Measurements from ENCODE around the gene LBHD1. TPM values are rescaled to one million over a fixed set of nuclear protein-coding genes. Genes with fewer than 3 reads are reported as not detected.

The LBHD1 gene
- total RNA-seq, 2 experiments from 2014 or later, result 9.3 to 22.3 TPM

DNA sequence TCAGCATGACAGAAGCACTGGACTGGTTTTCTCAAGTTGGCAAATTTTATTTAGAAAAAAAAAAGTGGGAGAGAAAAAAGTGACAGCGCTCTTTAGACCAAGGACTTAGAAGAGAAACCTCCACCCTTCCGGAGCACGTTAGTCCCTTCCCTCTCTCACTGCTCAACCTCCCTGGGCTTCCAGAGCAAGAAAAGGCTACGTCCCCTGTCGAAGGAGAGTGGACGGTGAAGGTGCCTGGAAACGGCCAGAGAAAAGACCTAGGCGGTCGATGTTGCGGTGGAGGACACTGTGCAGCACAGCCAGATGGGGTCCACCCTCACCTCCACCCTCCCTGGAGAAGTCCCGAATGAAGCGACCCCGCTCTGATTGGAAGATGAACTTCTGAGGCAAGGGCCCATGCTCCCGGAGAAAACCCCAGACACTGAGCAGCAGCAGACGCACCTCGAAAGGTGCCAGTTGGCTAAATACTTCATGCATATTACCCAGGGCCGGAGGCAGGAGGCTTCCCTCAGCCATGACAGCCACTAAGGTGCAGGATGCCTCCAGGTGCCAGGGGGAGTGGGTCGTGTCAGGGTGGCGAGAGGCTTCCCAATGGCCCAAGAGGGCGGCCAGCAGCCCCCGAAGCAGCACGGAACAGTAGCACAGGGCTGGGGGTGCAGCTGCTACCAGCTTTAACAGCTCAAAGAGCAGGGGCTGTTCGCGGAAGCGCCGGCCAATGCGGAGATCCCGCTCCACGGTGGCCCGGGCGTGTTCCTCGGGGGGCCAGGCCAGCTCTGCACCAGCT lies 25.1 kb downstream of the LBHD1 start:
- H3K36me3 ChIP-seq (ENCODE audit: insufficient read depth, low read length), result peaks cover 55% of the 10 kb centered on the region
- no peaks in the 10 kb centered on the region for H3K9me3 ChIP-seq (ENCODE audit: low read length)
- no TSS peak for BruUV-seq (replicated peaks)
- H3K4me1 ChIP-seq (ENCODE audit: insufficient read depth, low read length, poor library complexity, severe bottlenecking), result peaks cover 29% of the 10 kb centered on the region
- peak overlapping the region; percentile 25 for H3K4me3 ChIP-seq (ENCODE audit: low read depth, low read length, poor library complexity, severe bottlenecking)
- peak overlapping the region; percentile 44 for H3K4me2 ChIP-seq (ENCODE audit: low read length)
- POLR2A ChIA-PET, result interaction anchor here (0.6 to 1.7 kb wide), 6 partner anchors 10 to 57 kb away, joined by 4 to 20 read pairs (median 8); partner anchors contain the start of genes C11orf98 and CSKMT
- CTCF ChIA-PET (ENCODE audit: unreplicated experiment), result interaction anchor here (0.6 to 0.9 kb wide), 3 partner anchors 55 to 1538 kb away, joined by 3 to 10 read pairs (median 7); no protein-coding TSS in a partner anchor
- no peak overlapping the region for H2AFZ ChIP-seq (ENCODE audit: low read length)
- no peak overlapping the region for H3K27ac ChIP-seq (ENCODE audit: low read depth, low read length, poor library complexity, severe bottlenecking)
- DNase-seq (ENCODE audit: low spot score), result no peak
- intact Hi-C loops (cut with micrococcal nuclease; ENCODE audit: unreplicated experiment), result loop anchor here (1.0 kb wide), 2 partner anchors 114 to 194 kb away; partner anchors contain the start of gene POLR2G
- TF ChIP-seq, protein P1, sequence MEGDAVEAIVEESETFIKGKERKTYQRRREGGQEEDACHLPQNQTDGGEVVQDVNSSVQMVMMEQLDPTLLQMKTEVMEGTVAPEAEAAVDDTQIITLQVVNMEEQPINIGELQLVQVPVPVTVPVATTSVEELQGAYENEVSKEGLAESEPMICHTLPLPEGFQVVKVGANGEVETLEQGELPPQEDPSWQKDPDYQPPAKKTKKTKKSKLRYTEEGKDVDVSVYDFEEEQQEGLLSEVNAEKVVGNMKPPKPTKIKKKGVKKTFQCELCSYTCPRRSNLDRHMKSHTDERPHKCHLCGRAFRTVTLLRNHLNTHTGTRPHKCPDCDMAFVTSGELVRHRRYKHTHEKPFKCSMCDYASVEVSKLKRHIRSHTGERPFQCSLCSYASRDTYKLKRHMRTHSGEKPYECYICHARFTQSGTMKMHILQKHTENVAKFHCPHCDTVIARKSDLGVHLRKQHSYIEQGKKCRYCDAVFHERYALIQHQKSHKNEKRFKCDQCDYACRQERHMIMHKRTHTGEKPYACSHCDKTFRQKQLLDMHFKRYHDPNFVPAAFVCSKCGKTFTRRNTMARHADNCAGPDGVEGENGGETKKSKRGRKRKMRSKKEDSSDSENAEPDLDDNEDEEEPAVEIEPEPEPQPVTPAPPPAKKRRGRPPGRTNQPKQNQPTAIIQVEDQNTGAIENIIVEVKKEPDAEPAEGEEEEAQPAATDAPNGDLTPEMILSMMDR (conservative IDR thresholded peaks at IDR 0.05; ENCODE audit: low read length), result no peak
- TF ChIP-seq EZH2phosphoT487 (IDR thresholded peaks at IDR 0.05; ENCODE audit: borderline replicate concordance, low read depth, low read length), result no peak
- H3K79me2 ChIP-seq (ENCODE audit: insufficient read depth, low read depth, low read length), result peaks cover 54% of the 10 kb centered on the region
- H4K20me1 ChIP-seq (ENCODE audit: insufficient read depth, low read length), result no peaks in the 10 kb centered on the region
- H3K9me2 ChIP-seq (ENCODE audit: insufficient read depth, low read length), result no peaks in the 10 kb centered on the region

DNA sequence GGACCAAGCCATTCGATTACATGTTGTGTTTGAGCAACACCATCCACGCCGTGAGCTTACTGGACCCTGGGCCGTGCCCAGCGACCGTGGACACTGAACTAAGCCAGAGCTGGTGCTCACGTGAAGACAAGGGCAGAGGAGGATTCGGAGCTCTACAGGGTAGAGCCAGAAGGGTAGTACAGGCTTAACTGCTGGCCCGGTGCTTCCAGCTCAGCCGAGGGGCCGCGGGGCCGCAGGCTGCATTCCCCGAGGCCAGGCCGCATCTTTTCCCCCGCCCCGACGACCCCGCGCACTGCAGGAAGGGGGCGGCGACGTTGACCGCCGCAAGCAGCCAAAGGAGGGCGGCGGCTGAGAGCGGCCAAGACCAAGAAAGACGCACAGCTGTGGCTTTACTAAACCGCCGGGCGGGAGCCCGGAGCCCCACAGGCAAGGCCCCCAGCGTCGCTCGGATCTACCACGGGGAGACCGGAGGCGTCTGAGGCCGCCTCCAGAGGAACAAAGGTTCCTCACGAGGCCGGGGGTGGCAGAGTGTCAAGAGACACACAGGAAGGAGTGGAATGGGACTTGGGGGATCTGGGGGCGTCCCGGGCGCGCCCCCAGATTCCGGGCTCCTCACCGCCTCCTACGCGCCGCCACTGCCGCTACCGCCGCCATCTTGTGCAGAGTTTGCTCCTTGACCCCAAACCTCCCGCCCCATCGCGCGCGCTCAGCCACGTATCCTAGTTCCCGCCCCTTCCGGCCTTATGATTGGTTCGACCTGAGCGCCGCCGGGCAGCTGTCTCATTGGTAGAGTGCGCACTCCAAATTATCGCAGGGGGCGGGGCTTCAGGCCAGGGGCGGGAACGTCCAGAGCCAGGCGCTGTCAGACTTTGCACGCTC lies 25.9 kb downstream of the LBHD1 start, which contains the start of gene GANAB:
GANAB (minus strand) TSS at position 668 of the 879 bp plus-strand sequence; CDS start at position 654, 14 bp downstream.
- Histone ChIP-seq H3K79me2 (ENCODE audit: insufficient read depth, low read depth, low read length) (peaks cover 54% of the 10 kb centered on the region), H3K4me3 (ENCODE audit: low read depth, low read length, poor library complexity, severe bottlenecking) (peak within 1 kb of the TSS; percentile 95)

More for the DNA sequence above, 25.9 kb downstream of the LBHD1 start, which contains the start of gene GANAB:
- CTCF ChIA-PET (ENCODE audit: unreplicated experiment), result interaction anchor here (0.6 to 0.9 kb wide), 3 partner anchors 55 to 1539 kb away, joined by 3 to 10 read pairs (median 7); no protein-coding TSS in a partner anchor
- Histone ChIP-seq H2AFZ (ENCODE audit: low read length) (no peak within 1 kb of the TSS; the same call in 1 of the 2 replicates), H3K9me2 (ENCODE audit: insufficient read depth, low read length) (no peaks in the 10 kb centered on the region), H3K36me3 (ENCODE audit: insufficient read depth, low read length) (peaks cover 60% of the 10 kb centered on the region), H3K4me2 (ENCODE audit: low read length) (peak within 1 kb of the TSS; percentile 82), H3K9me3 (ENCODE audit: low read length) (no peaks in the 10 kb centered on the region), H3K27ac (ENCODE audit: low read depth, low read length, poor library complexity, severe bottlenecking) (peak within 1 kb of the TSS; percentile 76), H3K4me1 (ENCODE audit: insufficient read depth, low read length, poor library complexity, severe bottlenecking) (peaks cover 20% of the 10 kb centered on the region), H4K20me1 (ENCODE audit: insufficient read depth, low read length) (no peaks in the 10 kb centered on the region)
- POLR2A ChIA-PET, result interaction anchor here (0.9 to 1.7 kb wide), 7 partner anchors 9 to 27 kb away, joined by 4 to 20 read pairs (median 7); partner anchors contain the start of genes C11orf98 and CSKMT
- BruUV-seq (replicated peaks), result TSS peak; percentile 75
- DNase-seq (ENCODE audit: low spot score), result peak; percentile 99
- intact Hi-C loops (cut with micrococcal nuclease; ENCODE audit: unreplicated experiment), result loop anchor here (1.0 kb wide), 2 partner anchors 115 to 195 kb away; partner anchors contain the start of gene POLR2G
- TF ChIP-seq, protein P1 (conservative IDR thresholded peaks at IDR 0.05; ENCODE audit: low read length), result no peak
- TF ChIP-seq EZH2phosphoT487 (IDR thresholded peaks at IDR 0.05; ENCODE audit: borderline replicate concordance, low read depth, low read length), result no peak
